Lower leg skin (tissue), 3 donors: ENCODE results near the gene ATP9B.

ENCODE experiments used
- POLR2A ChIP-seq, 2 donors: fragments of 450-650 bp; IDR thresholded peaks; one replicate each; pipeline ENCODE4 v1.6.1; 2016 to 2017; ENCODE audit warnings: antibody characterized with exemption in 2 of 2, mild to moderate bottlenecking in 1 of 2, moderate library complexity in 1 of 2
- TF ChIP-seq, protein P1 (sequence below), 3 donors: fragments of 450-650 bp; IDR thresholded peaks; one replicate each; pipeline ENCODE4 v1.5.1; 2016; ENCODE audit warnings: antibody characterized with exemption in 3 of 3, mild to moderate bottlenecking in 3 of 3, moderate library complexity in 2 of 3

DNA sequence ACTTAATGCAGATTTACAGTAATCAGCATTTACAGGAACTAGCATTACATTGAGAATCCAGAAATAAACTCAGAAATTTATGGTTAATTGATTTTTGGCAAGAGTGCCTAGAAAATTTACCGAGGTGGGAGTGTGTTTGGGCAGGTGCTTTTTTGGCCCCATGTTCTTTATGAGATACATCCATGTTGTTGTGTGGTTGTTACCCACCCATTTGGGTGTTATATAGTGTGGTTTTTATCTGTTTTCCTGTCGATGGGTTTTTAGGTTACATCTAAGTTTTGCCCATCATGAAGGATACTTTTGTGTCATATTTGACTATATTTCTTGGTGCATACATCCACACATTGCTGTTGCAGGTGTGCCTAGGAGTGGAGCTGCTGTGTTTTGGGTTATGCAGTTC is 82.0 kb downstream of the ATP9B start:
- TF ChIP-seq, protein P1, sequence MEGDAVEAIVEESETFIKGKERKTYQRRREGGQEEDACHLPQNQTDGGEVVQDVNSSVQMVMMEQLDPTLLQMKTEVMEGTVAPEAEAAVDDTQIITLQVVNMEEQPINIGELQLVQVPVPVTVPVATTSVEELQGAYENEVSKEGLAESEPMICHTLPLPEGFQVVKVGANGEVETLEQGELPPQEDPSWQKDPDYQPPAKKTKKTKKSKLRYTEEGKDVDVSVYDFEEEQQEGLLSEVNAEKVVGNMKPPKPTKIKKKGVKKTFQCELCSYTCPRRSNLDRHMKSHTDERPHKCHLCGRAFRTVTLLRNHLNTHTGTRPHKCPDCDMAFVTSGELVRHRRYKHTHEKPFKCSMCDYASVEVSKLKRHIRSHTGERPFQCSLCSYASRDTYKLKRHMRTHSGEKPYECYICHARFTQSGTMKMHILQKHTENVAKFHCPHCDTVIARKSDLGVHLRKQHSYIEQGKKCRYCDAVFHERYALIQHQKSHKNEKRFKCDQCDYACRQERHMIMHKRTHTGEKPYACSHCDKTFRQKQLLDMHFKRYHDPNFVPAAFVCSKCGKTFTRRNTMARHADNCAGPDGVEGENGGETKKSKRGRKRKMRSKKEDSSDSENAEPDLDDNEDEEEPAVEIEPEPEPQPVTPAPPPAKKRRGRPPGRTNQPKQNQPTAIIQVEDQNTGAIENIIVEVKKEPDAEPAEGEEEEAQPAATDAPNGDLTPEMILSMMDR (IDR thresholded peaks at IDR 0.05), result no peak
- no peak for TF ChIP-seq POLR2A (IDR thresholded peaks at IDR 0.05)
